ENCODE measurements around the gene TLL2.

DNA sequence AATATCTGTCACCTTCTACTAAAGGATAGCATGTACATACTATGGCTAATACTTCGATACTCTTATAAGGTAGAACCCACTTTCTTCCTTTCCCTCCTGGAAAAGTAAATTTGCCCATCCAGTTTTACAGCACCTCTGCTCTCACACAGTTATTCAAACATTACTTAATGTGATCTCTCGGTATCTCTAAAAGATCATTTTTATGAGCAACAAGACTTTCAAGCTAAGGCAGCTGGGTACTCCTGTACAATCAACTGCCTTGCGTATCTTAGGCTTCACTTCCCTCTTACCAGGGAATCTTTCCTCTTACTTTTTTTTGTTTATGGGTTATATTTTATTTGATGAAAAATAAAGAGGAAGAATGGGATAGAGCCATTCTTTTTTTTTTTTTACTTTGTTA is 26.5 kb upstream of the TLL2 start:
- TF ChIP-seq POLR2A (IDR thresholded peaks at IDR 0.05; ENCODE audit: low read depth, low read length), result no peak
- no peak for TF ChIP-seq TAF1 (IDR thresholded peaks at IDR 0.05; ENCODE audit: borderline replicate concordance, low read depth, low read length)

All from GM12892 (cell line).